K562 (cell line): ENCODE measurements around the gene GANAB. TPM values are rescaled to one million over a fixed set of nuclear protein-coding genes. Genes with fewer than 3 reads are reported as not detected.

Experiments used
- BDP1 ChIP-seq: IDR thresholded peaks from 3 replicates; pipeline ENCODE4 v1.6.1; 2011; ENCODE audit not compliant: insufficient read length, insufficient read depth
- ELF4 ChIP-seq: fragments of 450-650 bp; formaldehyde crosslinking; IDR thresholded peaks from 2 replicates; pipeline ENCODE4 v1.4.0; 2022; ENCODE audit warnings: missing genetic modification characterization
- NR1H2 ChIP-seq: sonication (generic); formaldehyde crosslinking; IDR thresholded peaks from 2 replicates; pipeline ENCODE4 v1.4.0; 2020; ENCODE audit warnings: mild to moderate bottlenecking, missing genetic modification reagents
- PRMT5 ChIP-seq: sonication (generic); formaldehyde crosslinking; IDR thresholded peaks from 2 replicates; pipeline ENCODE4 v1.5.0; 2020; ENCODE audit warnings: missing genetic modification reagents
- TAF1 ChIP-seq: IDR thresholded peaks from 2 replicates; pipeline ENCODE4 v1.6.1; 2011; ENCODE audit warnings: mild to moderate bottlenecking, low read length, moderate library complexity; ENCODE audit not compliant: insufficient read depth, control insufficient read depth, severe bottlenecking; ENCODE audit errors: extremely low read depth
- ZNF124 ChIP-seq: sonication (generic); formaldehyde crosslinking; IDR thresholded peaks from 2 replicates; pipeline ENCODE4 v1.8.1; 2022; ENCODE audit warnings: missing genetic modification reagents
- polyA plus RNA-seq, 8 experiments: library from polyadenylated mRNA; depleted of rRNA in 4 of 8; stranded (reverse) in 5 of 8; unstranded in 3 of 8; fragments of >200 nt; fragmentation: Nextera tagmentation in 2 of 8; fragmentation: Illumina TruSeq in 1 of 8; extraction: Ambion mirVana in 2 of 8; extraction: Trizol in 1 of 8; gene quantifications; 2 replicates each; pipeline versions ENCODE4 v1.2.1 to v1.2.3, GENCODE V29; 2011 to 2014; ENCODE audit warnings: inconsistent platforms in 1 of 8, missing spikeins in 1 of 8
- total RNA-seq, 7 experiments: library from RNA; depleted of rRNA in 6 of 7; stranded (reverse); fragments of >200 nt in 6 of 7; fragmentation: Illumina TruSeq in 2 of 7; extraction: Trizol in 2 of 7; gene quantifications; 2 replicates each; pipeline versions ENCODE4 v1.2.1 to v1.2.3, GENCODE V29; 2011 to 2021; ENCODE audit warnings: low replicate concordance in 1 of 7
- TF ChIP-seq, protein P1 (sequence below): fragments of 450-650 bp; IDR thresholded peaks from 2 replicates; pipeline ENCODE4 v1.6.1; 2016; ENCODE audit warnings: mild to moderate bottlenecking
- TF ChIP-seq, protein P2 (sequence below): fragments of 250-450 bp; sonication (Bioruptor Pico); IDR thresholded peaks from 2 replicates; pipeline ENCODE4 v1.5.0; 2021
- TF ChIP-seq, protein P3 (sequence below): fragments of 450-650 bp; IDR thresholded peaks from 2 replicates; pipeline ENCODE4 v1.6.1; 2016; ENCODE audit warnings: mild to moderate bottlenecking, moderate library complexity
- TF ChIP-seq, protein P4 (sequence below): fragments of 250-450 bp; sonication (Bioruptor Pico); IDR thresholded peaks from 2 replicates; pipeline ENCODE4 v1.8.0; 2021; ENCODE audit warnings: moderate library complexity, mild to moderate bottlenecking, inconsistent platforms

Gene GANAB
- total and polyA plus RNA-seq, 9 of the 15 experiments (the other 6 are each of a cell fraction or from before 2014, with no cell fraction given), result 6.5 to 284 (median 161) TPM

DNA sequence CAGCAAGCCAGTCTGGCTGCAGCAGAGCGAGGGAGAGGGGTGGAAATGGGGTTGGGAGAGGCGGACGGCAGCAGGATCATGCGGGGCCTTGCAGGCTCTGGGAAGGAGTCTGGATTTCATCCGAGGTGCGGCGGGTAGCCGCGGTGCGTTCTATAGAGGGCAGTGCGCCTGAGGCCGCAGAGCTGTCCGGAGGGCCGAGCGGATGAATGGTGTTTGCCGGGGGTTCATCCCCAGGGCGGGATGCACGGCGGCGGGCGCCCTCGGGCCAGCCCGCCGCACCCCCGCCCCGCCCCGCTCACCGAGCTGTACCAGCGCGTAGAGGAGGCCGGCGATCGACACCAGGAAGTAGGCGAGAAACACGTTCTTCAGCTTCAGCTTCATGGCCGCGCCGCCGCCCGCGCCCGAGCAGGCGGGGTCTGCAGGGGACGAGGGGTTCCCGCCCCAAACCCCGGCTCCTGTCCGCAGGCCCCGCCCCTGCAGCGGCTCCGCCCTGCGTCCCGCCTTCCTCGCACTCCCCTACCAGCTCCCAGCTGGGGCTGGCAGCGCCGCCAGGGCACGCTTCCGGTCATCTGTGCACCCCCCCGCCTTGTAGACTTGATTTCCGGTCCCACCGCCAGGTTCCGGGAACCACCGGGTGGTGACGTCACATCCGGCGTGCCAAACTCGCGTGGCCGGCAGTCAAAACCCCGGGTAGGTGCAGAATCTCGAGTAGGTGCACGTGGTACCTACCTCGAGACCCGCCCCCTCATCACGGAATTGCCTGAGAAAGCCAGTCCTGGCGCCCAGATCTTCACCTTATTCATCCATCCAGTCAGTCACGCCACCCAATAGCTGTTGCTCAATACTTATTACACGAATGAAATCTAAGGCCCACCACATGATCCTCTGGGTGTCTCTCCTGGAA, 24.6 kb downstream of the GANAB start, which contains the start of gene B3GAT3 (continued):
- TF ChIP-seq, protein P1, sequence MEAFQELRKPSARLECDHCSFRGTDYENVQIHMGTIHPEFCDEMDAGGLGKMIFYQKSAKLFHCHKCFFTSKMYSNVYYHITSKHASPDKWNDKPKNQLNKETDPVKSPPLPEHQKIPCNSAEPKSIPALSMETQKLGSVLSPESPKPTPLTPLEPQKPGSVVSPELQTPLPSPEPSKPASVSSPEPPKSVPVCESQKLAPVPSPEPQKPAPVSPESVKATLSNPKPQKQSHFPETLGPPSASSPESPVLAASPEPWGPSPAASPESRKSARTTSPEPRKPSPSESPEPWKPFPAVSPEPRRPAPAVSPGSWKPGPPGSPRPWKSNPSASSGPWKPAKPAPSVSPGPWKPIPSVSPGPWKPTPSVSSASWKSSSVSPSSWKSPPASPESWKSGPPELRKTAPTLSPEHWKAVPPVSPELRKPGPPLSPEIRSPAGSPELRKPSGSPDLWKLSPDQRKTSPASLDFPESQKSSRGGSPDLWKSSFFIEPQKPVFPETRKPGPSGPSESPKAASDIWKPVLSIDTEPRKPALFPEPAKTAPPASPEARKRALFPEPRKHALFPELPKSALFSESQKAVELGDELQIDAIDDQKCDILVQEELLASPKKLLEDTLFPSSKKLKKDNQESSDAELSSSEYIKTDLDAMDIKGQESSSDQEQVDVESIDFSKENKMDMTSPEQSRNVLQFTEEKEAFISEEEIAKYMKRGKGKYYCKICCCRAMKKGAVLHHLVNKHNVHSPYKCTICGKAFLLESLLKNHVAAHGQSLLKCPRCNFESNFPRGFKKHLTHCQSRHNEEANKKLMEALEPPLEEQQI, result no peak
- TF ChIP-seq, protein P2, sequence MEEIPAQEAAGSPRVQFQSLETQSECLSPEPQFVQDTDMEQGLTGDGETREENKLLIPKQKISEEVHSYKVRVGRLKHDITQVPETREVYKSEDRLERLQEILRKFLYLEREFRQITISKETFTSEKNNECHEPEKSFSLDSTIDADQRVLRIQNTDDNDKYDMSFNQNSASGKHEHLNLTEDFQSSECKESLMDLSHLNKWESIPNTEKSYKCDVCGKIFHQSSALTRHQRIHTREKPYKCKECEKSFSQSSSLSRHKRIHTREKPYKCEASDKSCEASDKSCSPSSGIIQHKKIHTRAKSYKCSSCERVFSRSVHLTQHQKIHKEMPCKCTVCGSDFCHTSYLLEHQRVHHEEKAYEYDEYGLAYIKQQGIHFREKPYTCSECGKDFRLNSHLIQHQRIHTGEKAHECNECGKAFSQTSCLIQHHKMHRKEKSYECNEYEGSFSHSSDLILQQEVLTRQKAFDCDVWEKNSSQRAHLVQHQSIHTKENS (CRISPR knock-in tag), result no peak
- TF ChIP-seq BDP1 (no peak), ELF4 (no peak; the same call in 1 of the 2 replicates), NR1H2 (CRISPR knock-in tag) (no peak), ZNF124 (CRISPR knock-in tag) (no peak), TAF1 (peak; percentile 62), PRMT5 (no peak)
- TF ChIP-seq, protein P3, sequence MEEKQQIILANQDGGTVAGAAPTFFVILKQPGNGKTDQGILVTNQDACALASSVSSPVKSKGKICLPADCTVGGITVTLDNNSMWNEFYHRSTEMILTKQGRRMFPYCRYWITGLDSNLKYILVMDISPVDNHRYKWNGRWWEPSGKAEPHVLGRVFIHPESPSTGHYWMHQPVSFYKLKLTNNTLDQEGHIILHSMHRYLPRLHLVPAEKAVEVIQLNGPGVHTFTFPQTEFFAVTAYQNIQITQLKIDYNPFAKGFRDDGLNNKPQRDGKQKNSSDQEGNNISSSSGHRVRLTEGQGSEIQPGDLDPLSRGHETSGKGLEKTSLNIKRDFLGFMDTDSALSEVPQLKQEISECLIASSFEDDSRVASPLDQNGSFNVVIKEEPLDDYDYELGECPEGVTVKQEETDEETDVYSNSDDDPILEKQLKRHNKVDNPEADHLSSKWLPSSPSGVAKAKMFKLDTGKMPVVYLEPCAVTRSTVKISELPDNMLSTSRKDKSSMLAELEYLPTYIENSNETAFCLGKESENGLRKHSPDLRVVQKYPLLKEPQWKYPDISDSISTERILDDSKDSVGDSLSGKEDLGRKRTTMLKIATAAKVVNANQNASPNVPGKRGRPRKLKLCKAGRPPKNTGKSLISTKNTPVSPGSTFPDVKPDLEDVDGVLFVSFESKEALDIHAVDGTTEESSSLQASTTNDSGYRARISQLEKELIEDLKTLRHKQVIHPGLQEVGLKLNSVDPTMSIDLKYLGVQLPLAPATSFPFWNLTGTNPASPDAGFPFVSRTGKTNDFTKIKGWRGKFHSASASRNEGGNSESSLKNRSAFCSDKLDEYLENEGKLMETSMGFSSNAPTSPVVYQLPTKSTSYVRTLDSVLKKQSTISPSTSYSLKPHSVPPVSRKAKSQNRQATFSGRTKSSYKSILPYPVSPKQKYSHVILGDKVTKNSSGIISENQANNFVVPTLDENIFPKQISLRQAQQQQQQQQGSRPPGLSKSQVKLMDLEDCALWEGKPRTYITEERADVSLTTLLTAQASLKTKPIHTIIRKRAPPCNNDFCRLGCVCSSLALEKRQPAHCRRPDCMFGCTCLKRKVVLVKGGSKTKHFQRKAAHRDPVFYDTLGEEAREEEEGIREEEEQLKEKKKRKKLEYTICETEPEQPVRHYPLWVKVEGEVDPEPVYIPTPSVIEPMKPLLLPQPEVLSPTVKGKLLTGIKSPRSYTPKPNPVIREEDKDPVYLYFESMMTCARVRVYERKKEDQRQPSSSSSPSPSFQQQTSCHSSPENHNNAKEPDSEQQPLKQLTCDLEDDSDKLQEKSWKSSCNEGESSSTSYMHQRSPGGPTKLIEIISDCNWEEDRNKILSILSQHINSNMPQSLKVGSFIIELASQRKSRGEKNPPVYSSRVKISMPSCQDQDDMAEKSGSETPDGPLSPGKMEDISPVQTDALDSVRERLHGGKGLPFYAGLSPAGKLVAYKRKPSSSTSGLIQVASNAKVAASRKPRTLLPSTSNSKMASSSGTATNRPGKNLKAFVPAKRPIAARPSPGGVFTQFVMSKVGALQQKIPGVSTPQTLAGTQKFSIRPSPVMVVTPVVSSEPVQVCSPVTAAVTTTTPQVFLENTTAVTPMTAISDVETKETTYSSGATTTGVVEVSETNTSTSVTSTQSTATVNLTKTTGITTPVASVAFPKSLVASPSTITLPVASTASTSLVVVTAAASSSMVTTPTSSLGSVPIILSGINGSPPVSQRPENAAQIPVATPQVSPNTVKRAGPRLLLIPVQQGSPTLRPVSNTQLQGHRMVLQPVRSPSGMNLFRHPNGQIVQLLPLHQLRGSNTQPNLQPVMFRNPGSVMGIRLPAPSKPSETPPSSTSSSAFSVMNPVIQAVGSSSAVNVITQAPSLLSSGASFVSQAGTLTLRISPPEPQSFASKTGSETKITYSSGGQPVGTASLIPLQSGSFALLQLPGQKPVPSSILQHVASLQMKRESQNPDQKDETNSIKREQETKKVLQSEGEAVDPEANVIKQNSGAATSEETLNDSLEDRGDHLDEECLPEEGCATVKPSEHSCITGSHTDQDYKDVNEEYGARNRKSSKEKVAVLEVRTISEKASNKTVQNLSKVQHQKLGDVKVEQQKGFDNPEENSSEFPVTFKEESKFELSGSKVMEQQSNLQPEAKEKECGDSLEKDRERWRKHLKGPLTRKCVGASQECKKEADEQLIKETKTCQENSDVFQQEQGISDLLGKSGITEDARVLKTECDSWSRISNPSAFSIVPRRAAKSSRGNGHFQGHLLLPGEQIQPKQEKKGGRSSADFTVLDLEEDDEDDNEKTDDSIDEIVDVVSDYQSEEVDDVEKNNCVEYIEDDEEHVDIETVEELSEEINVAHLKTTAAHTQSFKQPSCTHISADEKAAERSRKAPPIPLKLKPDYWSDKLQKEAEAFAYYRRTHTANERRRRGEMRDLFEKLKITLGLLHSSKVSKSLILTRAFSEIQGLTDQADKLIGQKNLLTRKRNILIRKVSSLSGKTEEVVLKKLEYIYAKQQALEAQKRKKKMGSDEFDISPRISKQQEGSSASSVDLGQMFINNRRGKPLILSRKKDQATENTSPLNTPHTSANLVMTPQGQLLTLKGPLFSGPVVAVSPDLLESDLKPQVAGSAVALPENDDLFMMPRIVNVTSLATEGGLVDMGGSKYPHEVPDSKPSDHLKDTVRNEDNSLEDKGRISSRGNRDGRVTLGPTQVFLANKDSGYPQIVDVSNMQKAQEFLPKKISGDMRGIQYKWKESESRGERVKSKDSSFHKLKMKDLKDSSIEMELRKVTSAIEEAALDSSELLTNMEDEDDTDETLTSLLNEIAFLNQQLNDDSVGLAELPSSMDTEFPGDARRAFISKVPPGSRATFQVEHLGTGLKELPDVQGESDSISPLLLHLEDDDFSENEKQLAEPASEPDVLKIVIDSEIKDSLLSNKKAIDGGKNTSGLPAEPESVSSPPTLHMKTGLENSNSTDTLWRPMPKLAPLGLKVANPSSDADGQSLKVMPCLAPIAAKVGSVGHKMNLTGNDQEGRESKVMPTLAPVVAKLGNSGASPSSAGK, result peak; percentile 92
- TF ChIP-seq, protein P4, sequence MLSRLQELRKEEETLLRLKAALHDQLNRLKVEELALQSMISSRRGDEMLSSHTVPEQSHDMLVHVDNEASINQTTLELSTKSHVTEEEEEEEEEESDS (CRISPR knock-in tag), result no peak
